ENCODE results near the gene KIR2DL1. TPM values are rescaled to one million over a fixed set of nuclear protein-coding genes. Genes with fewer than 3 reads are reported as not detected.
"Not testable (repeated sequence)": the region's sequence is repeated elsewhere in the genome, so short reads cannot be mapped to it uniquely, and the experiment has no call there.

KIR2DL1 gene
- total and polyA plus RNA-seq, 4 experiments from 2014 or later: 0.15 TPM; not detected in 3

DNA sequence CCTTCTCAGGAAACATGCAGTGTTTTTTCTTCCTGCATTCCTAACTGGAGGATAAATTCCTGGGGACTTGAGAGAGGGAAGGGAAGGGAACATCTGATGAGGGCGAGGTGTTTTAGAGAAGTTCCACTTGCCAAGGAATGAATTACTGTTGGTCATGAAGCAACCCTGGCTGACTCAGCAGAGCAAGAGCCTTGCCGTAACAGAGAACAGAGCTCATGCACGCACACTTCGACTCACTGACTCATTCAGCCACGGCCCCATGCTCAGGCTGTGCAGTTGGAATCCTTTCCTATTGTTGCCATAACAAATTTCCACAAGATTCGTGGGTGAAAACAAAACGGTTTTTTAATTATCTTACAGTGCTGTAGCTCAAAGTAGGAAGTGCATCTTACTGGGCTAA is 55.7 kb downstream of the KIR2DL1 start:
- intact Hi-C loops (cut with micrococcal nuclease); DNase-seq; H3K4me3 Mint-ChIP-seq; POLR2A ChIA-PET (ENCODE audit: partially characterized antibody); H3K27me3 ChIP-seq (ENCODE audit: insufficient read depth, low read length); H3K9me3 ChIP-seq (ENCODE audit: control insufficient read depth in 1 of 2, low read length in 2 of 2); H3K36me3 ChIP-seq (ENCODE audit: insufficient read depth, low read length); H3K27ac Mint-ChIP-seq; H3K27ac ChIP-seq (ENCODE audit: low read depth, low read length); H3K4me3 ChIP-seq (ENCODE audit: low read length in 2 of 2); H3K4me1 ChIP-seq (ENCODE audit: insufficient read depth, low read length); H3K4me1 Mint-ChIP-seq; CTCF ChIA-PET (ENCODE audit: partially characterized antibody); H3K36me3 Mint-ChIP-seq: not testable (repeated sequence)
- peaks cover 0 to 11% (median 3%) of the 10 kb centered on the region in 8 donors for H3K9me3 Mint-ChIP-seq
- H3K27me3 Mint-ChIP-seq: peaks cover 0 to 13% of the 10 kb centered on the region in 2 donors

DNA sequence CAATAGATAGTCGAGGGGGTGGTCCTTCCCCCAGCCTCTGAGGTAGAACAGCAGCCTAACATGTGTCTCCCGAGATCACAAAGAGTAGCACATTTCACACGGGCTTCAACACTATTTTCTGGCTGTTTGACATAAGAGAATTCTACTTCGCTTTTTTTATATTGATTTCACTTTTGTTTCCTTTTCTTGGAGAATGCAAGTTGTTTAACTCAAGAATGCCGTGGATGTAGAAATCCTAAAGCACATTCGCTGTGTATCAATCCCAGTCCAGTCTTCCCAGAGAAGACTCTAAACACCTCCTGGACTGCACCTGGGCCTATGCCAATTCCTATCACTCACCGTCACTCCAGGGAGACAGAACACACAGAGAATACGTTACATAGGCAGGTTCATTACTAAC is 58.5 kb downstream of the KIR2DL1 start:
- H3K27ac ChIP-seq (ENCODE audit: low read depth, low read length); H3K36me3 ChIP-seq (ENCODE audit: insufficient read depth, low read length); POLR2A ChIA-PET (ENCODE audit: partially characterized antibody); DNase-seq; H3K9me3 ChIP-seq (ENCODE audit: control insufficient read depth in 1 of 2, low read length in 2 of 2); H3K4me3 Mint-ChIP-seq; H3K27me3 ChIP-seq (ENCODE audit: insufficient read depth, low read length); H3K27ac Mint-ChIP-seq; H3K4me1 ChIP-seq (ENCODE audit: insufficient read depth, low read length); H3K4me1 Mint-ChIP-seq; CTCF ChIA-PET (ENCODE audit: partially characterized antibody); H3K4me3 ChIP-seq (ENCODE audit: low read length in 2 of 2); intact Hi-C loops (cut with micrococcal nuclease); H3K36me3 Mint-ChIP-seq: not testable (repeated sequence)
- H3K27me3 Mint-ChIP-seq: peaks cover 0 to 14% of the 10 kb centered on the region in 2 donors
- peaks cover 0 to 11% (median 3%) of the 10 kb centered on the region in 8 donors for H3K9me3 Mint-ChIP-seq

DNA sequence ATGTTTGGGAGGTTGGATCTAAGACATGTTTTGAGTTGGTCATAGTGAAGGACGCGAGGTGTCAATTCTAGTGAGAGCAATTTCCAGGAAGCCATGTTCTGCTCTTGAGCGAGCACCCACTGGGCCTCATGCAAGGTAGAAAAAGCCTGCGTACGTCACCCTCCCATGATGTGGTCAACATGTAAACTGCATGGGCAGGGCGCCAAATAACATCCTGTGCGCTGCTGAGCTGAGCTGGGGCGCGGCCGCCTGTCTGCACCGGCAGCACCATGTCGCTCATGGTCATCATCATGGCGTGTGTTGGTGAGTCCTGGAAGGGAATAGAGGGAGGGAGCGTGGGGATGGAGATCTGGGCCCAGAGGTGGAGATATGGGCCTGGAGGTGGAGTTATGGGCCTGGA is 62.9 kb downstream of the KIR2DL1 start, which contains the start of gene KIR2DS4:
TSS of gene KIR2DS4 (plus strand) at position 181 of the 400 bp plus-strand sequence.
- CTCF ChIA-PET (ENCODE audit: partially characterized antibody); H3K4me3 ChIP-seq (ENCODE audit: low read length in 2 of 2); H3K4me3 Mint-ChIP-seq; POLR2A ChIA-PET (ENCODE audit: partially characterized antibody); H3K9me3 ChIP-seq (ENCODE audit: control insufficient read depth in 1 of 2, low read length in 2 of 2); H3K36me3 ChIP-seq (ENCODE audit: insufficient read depth, low read length); H3K27me3 Mint-ChIP-seq; H3K27ac Mint-ChIP-seq; H3K9me3 Mint-ChIP-seq; H3K27ac ChIP-seq (ENCODE audit: low read depth, low read length); H3K4me1 ChIP-seq (ENCODE audit: insufficient read depth, low read length); DNase-seq; intact Hi-C loops (cut with micrococcal nuclease); H3K4me1 Mint-ChIP-seq; H3K36me3 Mint-ChIP-seq; H3K27me3 ChIP-seq (ENCODE audit: insufficient read depth, low read length): not testable (repeated sequence)

Other genes with a start within 250 kb of the KIR2DL1 start
- gene LILRA2, start 196.0 kb upstream of the KIR2DL1 start, total RNA-seq: under 1 TPM; 0.35 to 0.47 TPM
- gene LILRA2, start 196.0 kb upstream of the KIR2DL1 start, polyA plus RNA-seq: not detected
- gene LILRA1, start 176.2 kb upstream of the KIR2DL1 start, total RNA-seq: not detected
- not detected for gene LILRA1, start 176.2 kb upstream of the KIR2DL1 start, polyA plus RNA-seq
- 1 to 10 TPM in 1 of 2 experiments, under 1 TPM in 1; 0.64 to 1.6 TPM for gene LILRB1, start 139.3 kb upstream of the KIR2DL1 start, total RNA-seq
- gene LILRB1, start 139.3 kb upstream of the KIR2DL1 start, polyA plus RNA-seq: under 1 TPM in 1 of 2 donors, not detected in 1; 0.34 TPM
- gene LILRB4, start 106.8 kb upstream of the KIR2DL1 start, total RNA-seq: 1 to 10 TPM; 3.2 to 3.5 TPM
- not detected for gene LILRB4, start 106.8 kb upstream of the KIR2DL1 start, polyA plus RNA-seq
- gene KIR3DL3, start 45.4 kb upstream of the KIR2DL1 start, total RNA-seq: not detected
- gene KIR3DL3, start 45.4 kb upstream of the KIR2DL1 start, polyA plus RNA-seq: not detected
- gene KIR2DL3, start 31.3 kb upstream of the KIR2DL1 start, total RNA-seq: not detected
- gene KIR2DL3, start 31.3 kb upstream of the KIR2DL1 start, polyA plus RNA-seq: not detected
- gene KIR2DL4, start 33.8 kb downstream of the KIR2DL1 start, total RNA-seq: not detected
- gene KIR2DL4, start 33.8 kb downstream of the KIR2DL1 start, polyA plus RNA-seq: not detected
- not detected for gene KIR3DL1, start 46.7 kb downstream of the KIR2DL1 start, total RNA-seq
- under 1 TPM in 1 of 2 donors, not detected in 1; 0.16 TPM for gene KIR3DL1, start 46.7 kb downstream of the KIR2DL1 start, polyA plus RNA-seq
- not detected for gene KIR2DS4, start 62.9 kb downstream of the KIR2DL1 start, total RNA-seq
- under 1 TPM in 1 of 2 donors, not detected in 1; 0.11 TPM for gene KIR2DS4, start 62.9 kb downstream of the KIR2DL1 start, polyA plus RNA-seq
- gene KIR3DL2, start 80.7 kb downstream of the KIR2DL1 start, total RNA-seq: under 1 TPM in 1 of 2 experiments, not detected in 1; 0.47 TPM
- 1 to 10 TPM; 1.5 to 3.1 TPM for gene KIR3DL2, start 80.7 kb downstream of the KIR2DL1 start, polyA plus RNA-seq
- gene FCAR, start 104.4 kb downstream of the KIR2DL1 start, total RNA-seq: under 1 TPM in 1 of 2 experiments, not detected in 1; 0.29 TPM
- gene FCAR, start 104.4 kb downstream of the KIR2DL1 start, polyA plus RNA-seq: not detected
- gene NCR1, start 136.4 kb downstream of the KIR2DL1 start, total RNA-seq: not detected
- gene NCR1, start 136.4 kb downstream of the KIR2DL1 start, polyA plus RNA-seq: not detected
- gene NLRP7, start 177.7 kb downstream of the KIR2DL1 start, total RNA-seq: not detected
- gene NLRP7, start 177.7 kb downstream of the KIR2DL1 start, polyA plus RNA-seq: not detected
- gene NLRP2, start 196.6 kb downstream of the KIR2DL1 start, total RNA-seq: 1 to 10 TPM; 5.9 to 9.2 TPM
- gene NLRP2, start 196.6 kb downstream of the KIR2DL1 start, polyA plus RNA-seq: 1 to 10 TPM; 2.0 to 7.4 TPM